ENCODE measurements around the gene DLL1. TPM values are rescaled to one million over a fixed set of nuclear protein-coding genes. Genes with fewer than 3 reads are reported as not detected.

The DLL1 gene
- total RNA-seq, 1 experiment from 2014 or later = 0.54 TPM

- no peak for DNase-seq (ENCODE audit: low spot score)
Observed at GRCh38 chr6:170251776-170252571, 38.9 kb downstream of the DLL1 start.

- DNase-seq (ENCODE audit: low spot score) = no peak
Observed at GRCh38 chr6:170250981-170251775, 39.7 kb downstream of the DLL1 start.

GRCh38 chr6:170250455-170250854 lies 40.4 kb downstream of the DLL1 start:
- no peak for DNase-seq (ENCODE audit: low spot score)

GRCh38 chr6:170249817-170250216 lies 41.1 kb downstream of the DLL1 start:
- DNase-seq (ENCODE audit: low spot score) = no peak

GRCh38 chr6:170248861-170249600 lies 41.8 kb downstream of the DLL1 start:
- DNase-seq (ENCODE audit: low spot score) = no peak

GRCh38 chr6:170248111-170248805 lies 42.6 kb downstream of the DLL1 start:
- no peak for DNase-seq (ENCODE audit: low spot score)

GRCh38 chr6:170247178-170247701 lies 43.6 kb downstream of the DLL1 start:
- no peak for DNase-seq (ENCODE audit: low spot score)

- no peak for DNase-seq (ENCODE audit: low spot score)
Observed at GRCh38 chr6:170245475-170245992, 45.3 kb downstream of the DLL1 start.

- DNase-seq (ENCODE audit: low spot score) = no peak
Observed at GRCh38 chr6:170244721-170245474, 46.0 kb downstream of the DLL1 start.

- DNase-seq (ENCODE audit: low spot score) = no peak
Observed at GRCh38 chr6:170243791-170244291, 47.0 kb downstream of the DLL1 start.

- DNase-seq (ENCODE audit: low spot score) = no peak
Observed at GRCh38 chr6:170243386-170243785, 47.5 kb downstream of the DLL1 start.

GRCh38 chr6:170238741-170239565 lies 51.9 kb downstream of the DLL1 start:
- no peak for DNase-seq (ENCODE audit: low spot score)

GRCh38 chr6:170237999-170238740 lies 52.7 kb downstream of the DLL1 start:
- DNase-seq (ENCODE audit: low spot score) = no peak

- DNase-seq (ENCODE audit: low spot score) = no peak
Observed at GRCh38 chr6:170236131-170236836, 54.6 kb downstream of the DLL1 start.

GRCh38 chr6:170235391-170236125 lies 55.3 kb downstream of the DLL1 start:
- DNase-seq (ENCODE audit: low spot score) = no peak

- no peak for DNase-seq (ENCODE audit: low spot score)
Observed at GRCh38 chr6:170234419-170234818, 56.5 kb downstream of the DLL1 start.

Measured in H4 (cell line).